ENCODE data around the gene LAPTM5.

LAPTM5 gene

DNA sequence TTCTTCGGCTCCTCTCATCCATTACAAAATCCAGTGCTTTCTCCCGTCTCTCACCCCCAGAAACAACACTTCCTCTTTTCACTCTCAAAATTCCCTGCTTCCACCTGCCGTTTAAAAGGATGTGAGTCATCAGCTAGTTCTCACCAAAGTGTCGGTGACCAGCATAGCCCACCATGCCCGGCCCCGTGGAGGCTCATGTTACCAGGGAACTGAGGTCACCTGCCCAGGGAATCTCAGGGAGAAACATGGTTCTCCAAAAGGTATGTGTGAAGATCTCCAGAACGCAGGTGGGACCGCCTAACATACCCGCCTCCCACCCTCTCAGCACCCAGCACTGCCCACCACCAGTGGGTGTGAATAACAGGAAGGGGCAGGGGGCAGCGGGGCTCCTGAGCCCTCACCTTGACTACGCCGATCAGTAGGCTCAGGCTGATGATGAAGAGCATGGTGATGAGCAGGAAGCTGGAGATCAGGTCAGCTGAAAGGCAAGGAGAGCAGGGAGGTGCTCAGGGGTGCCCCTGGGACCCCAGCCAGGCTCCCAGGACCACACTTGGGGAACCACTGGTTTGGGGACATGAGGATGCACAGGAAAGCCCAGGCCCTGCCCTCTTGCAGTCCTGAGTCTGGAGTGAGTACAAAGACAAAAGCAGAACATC is 16.2 kb downstream of the LAPTM5 start:
- no peak for DNase-seq

DNA sequence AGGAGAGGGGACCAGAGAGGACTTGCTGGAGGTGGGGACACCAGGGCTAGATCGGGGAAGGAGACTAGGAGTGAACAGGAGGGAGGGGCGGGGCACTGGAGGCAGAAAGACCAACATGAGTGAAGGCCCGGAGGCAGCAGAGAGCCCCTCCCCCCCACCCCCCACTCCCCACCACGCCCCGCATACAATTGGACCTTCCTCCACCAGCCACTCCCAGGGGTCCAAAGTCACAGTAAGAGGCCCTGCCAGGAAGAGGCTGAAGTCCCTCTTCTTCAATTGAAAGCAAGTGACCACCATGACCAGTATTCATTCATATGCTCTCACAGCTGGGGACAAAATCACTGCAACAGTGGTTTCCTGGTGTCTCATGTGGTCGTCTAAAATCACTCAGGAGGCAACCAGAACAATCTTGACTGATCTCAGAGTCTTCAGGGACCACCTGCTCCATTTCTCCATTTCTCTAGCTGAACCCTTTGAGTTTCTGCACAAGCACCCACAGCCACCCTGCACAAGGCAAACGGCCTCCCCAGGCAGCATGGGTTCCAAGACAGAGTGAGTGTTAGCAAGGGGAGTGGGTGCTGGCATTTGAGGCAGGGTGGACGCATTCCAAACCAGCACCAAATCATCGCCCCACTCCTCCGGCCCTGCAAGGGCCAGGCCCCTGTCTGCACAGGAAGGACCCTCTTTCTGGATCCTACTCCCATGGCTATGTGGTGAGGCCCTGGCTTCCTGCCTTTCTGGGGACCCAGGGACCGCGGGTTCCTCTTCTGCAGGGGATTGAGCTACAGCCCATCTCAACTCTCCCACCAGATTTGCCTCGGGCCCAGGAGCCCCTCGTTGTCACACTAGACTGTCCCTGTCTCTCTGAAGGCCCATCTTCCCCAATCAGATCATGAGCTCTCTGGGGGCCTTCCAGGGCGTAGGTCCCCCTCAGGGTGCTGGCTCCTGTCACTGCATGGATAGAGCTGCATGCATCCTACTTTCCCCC is 17.0 kb downstream of the LAPTM5 start:
- DNase-seq, result no peak

DNA sequence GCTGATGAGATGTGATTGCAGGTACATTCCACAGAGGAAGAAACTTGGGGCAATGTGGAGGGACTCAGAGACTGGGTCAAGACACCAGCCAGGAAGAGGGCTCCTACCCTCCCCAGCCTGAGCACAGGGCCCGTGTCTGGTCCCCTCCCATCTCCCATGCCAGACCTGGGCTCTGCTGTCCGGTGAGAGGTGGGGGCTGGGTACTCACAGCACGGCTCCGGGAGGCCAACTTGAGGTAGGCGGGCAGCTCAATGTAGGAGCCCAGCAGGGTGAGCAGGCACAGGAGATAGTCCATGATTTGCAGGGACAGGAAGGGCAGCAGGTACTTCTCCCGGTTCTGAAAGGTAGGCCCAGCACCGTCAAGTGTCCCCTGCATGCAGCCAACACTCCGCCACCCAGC is 18.0 kb downstream of the LAPTM5 start:
- no peak for DNase-seq

DNA sequence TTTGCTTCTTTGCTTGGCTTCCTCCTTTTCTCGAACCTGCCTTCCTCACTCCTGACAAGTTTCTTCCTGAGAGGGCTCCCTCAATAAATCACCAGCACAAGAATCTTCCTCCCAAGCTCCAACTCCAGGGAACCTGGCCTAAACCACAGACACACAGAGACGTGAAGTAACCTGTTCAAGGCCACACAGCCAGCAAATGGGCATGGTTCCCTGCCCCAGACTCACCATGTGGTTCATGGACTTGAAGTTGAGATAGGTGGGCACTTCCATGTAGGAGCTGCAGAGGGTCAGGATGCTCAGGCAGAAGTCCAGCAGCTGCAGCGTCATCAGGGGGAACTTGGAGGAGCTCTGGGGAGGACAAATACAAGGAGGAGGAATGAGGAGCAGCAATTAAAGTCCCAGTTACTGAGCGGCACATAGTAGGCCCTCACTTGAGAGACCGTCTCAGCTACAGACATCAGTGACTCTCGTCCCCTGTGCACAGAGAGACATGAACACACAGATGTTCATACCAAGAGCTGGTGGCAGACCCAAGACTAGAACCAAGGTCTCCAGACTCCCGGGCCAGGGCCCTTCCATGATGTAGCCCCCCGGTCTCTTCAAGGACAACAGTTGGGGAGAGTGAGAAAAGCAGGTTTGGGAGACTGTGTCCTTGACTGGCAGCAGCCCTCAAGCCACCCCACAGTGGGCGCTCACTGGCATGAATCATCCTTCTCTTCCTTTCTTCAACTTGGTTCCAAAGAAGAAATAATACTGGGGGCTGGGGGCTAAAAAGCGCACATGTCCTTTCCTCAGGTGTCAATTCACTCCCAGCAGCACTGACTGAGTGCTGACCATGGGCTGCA is 18.6 kb downstream of the LAPTM5 start:
- DNase-seq, result no peak

DNA sequence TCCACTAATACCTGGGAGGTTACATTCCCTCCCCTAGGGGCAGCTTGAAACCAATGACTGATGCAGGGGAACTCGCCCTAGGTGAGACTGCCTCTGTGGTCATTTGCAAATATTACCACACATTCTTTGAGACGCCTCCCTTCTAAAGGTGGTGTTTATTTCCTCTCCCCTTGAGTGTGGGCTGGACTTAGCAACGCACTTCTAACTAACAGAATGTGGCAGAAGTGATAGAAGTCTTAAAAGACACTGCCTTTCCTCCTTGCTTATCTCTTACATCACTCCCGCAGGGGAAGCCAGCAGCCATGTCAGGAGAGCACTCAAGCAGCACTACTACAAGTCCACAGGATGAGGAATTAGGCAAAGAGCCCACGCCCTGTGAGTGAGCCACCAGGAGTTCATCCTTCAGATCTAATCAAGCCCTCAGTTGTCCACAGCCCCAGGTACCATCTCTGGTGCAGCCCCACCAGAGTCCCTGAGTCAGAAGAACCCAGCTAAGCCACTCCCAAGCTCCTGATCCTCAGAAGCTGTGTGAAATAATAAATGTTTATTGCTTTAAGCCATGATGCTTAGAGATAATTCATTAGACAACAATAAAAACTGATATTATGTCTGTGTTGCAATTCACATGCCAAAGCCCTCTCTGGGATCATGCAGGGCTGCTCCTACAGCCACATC is 19.4 kb downstream of the LAPTM5 start:
- DNase-seq, result no peak

DNA sequence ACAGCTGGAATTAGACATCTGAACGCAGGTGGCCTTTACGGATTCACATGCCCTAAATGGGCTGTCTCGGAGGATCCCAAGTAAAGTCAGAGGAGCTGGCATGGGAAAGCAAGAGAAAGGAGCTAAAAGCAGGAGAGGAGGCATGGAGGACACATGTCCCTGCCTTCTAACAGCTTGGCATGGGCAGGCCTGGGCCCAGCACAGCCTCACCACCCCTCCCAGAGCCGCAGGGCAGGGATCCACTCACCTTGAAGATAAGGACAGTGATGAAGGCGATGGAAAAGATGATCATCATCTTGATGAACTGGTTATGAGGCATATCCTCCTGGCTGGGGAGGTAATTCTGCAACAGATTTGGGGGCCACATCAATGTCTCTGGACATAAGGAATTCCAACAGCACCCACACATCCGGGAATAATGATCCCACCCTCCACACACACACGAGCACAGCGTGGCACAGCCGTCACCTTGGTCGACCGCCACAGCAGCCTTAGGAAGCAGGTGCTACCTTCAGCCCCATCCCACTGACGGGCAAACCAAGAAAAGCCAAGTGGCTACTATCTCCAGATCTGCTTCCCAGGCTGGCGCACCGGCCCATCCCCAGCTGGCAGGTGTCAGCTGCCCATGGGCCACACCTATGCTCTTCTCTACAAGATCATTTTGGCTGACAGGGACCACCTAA is 20.1 kb downstream of the LAPTM5 start:
- DNase-seq, result no peak

DNA sequence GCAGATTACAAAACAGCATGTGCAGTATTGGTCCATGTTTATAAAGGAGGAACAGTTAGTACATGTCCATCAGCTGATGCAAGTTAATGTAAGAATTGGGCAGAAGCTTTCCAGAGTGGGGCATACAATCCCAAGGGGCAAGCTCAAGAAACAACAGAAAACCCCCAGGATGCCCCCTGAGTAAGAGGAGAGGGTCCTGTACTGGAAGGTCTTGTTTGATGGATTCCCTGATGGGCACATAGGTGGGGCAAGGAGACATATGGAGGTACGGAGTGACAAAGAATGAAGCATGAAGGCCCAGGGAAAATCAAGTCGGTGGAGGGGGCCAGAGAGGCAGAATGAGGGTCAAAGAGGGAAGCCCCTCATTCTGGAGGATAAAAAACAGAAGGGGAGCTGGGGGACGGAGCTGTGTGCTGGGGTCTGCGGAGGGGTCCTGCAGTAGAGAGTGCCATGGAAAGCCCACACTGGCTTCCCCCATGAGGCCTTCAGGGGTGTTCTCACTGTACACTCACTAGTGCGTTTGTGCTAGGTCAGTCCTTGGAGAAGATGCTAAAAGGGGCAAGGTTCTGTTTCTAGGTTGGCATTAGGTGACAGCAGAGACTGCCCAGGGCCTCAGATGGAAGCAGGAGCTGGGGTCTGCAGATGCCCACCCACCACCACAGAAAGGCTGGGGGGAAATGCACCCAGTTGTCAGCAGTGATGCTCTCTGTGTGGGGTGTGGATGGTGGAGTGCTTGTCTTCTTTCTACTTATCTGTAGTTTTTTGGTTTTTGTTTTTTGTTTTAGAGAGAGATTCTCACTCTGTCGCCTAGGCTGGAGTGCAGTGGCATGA is 21.7 kb downstream of the LAPTM5 start:
- no peak for DNase-seq

DNA sequence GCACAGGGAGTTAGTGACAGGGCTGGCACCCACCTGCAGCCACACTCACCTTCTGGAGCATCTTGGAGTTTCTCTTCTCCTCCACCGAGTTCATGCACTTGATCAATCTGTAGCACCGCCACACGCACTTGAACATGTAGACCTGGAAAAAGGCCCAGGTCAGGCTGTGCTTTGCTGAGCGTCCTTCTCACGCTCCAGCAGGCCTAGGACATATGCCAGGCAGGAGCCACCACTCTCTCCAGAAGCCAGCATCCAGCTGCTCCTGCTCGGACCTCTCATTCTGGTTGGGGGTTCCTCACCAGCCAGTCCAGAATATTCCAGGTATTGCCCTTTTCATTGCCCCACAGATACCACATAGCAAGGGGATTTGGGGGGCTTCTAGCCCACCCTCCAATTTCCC is 22.4 kb downstream of the LAPTM5 start:
- no peak for DNase-seq

DNA sequence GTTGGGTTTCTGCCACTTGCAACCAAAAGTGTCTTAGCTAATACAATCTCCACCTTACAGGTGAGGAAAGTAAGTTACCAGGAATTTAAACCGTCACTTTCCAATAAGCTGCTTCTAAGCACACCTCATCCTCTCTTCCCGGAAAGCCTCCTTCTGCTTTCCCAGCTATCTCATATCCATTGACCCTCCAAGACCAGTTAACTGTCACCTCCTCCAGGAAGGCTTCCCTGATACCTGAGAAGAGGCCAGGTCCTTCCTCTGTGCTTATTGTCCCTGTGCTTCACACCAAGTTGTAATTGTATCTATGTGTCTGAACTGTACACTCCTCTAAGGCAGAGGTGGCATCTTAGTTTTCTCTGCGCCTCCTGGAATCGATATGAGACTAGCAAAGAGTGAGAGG is 23.0 kb downstream of the LAPTM5 start:
- DNase-seq, result no peak

DNA sequence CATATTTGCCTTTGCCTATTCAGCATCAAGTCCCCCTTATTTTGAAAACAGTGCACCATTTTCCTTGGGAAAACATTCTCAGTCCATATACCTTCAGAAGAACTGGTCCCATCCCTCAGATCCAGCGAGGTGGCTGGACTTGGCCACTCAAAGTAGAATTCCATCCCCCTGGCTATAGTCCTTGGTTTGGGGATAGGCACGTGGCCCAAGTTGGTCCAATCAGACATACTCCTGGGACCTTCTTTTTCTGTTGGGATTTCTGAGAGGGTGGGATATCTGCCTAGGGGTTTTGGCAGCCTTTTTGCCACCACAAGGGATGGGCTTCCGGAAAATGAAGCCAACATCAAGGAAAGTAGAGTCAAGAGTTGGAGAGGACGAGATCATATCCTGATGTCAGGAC is 23.5 kb downstream of the LAPTM5 start:
- no peak for DNase-seq

DNA sequence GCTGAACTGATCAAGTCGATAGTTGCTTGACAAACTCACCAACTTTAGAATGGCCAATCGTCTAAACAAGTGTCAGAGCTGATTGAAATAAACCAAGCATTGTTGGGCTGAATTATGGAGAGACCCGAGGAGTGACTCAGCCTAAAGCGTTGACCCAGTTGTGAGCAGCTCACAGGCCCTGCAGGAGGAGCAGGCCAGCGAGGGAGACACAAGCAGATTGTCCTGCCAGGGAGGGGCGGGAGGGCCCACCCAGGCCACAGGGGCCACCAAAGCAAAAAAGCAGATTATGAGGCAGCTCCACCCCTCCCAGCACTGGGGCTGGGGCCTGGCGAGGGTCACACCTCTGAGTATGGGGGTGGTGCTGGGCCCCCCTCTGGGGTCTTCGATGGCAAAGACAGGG is 24.1 kb downstream of the LAPTM5 start:
- DNase-seq, result no peak

DNA sequence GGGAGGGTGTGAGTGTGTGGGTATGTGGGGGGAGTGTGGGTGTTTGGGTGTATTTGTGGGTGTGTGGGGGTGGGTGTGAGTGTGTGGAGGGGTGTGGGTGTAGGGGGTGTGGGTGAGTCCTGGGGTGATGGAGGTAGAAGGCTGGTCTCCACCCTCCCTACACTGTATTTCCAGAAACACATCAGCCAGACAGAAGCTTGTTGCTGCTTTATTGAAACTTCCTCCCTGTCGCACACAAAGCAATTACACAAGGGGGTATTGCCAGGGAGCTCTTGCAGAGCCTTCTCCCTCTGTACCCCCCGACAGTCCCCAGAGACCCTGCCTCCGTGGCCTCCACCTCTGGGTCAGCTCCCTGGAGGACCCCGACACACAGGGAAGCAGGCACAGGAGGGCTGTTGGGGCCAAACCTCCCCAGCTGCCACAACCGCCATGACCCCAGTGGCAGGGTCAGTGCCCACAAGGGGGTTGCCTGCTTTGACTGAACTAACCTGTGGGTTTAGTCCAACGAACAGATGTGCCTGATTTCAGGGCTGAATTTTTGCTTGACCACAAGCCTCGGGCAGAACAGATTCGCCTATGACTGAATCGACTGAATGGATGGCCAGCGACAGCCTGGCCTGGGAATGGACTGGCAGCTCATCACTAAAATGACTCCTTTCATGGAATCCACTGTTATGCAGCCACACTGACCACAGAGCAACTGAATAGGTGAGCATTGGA is 25.1 kb downstream of the LAPTM5 start:
- no peak for DNase-seq

DNA sequence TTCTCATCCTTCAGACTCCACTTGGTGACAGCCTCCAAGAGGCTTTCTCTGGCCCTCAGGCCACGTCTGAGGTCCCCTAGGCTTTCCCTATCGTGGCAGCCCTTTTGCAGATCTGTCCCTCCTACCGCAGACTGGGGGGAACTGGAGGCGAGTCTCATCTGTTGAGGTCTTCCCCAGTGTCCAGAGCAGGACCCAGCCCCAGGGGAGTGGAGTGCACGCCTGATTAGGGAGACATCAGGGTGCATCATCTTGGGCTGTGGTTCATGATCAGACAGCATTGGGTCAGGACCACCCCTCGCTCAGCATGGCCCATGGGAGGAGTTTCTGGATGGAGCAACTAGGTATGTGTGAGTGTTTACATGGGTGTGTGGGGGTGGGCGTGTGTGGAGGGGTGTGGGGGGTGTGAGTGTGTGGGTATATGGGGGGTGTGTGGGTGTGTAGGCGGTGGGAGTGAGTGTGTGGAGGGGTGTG is 25.7 kb downstream of the LAPTM5 start:
- no peak for DNase-seq

DNA sequence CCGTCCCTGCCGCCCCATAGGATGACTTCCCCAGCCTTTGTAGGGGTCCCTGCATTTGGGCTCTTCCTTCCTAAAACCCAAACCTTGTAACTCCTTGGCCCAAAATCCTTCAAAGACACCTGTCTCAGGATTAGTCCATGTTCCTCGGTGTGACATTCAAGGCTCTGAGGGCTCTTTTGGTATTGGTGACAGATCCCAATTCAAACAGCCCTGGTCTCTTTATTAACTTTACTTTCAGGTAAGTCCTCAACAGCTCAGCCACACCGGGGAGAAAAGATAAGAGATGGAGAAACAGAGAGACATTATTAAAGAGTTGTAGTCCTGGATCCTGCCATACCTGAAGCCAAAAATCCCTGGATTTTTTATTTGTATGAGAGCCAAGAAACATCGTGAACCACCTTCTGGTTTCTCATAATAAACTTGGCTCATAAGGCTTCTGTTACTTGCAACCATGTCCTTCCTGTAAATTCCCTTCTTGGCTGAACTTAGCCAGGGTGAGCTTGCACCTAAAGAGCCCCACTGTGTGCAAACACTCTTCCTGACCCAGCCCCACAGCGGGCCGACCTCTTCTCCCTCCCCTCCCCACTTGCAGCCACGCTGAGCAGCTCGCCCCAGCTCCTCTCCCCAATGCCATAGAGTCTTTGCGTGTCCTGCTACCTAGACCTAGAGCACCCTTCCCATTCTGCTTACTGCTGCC is 26.3 kb downstream of the LAPTM5 start:
- no peak for DNase-seq

DNA sequence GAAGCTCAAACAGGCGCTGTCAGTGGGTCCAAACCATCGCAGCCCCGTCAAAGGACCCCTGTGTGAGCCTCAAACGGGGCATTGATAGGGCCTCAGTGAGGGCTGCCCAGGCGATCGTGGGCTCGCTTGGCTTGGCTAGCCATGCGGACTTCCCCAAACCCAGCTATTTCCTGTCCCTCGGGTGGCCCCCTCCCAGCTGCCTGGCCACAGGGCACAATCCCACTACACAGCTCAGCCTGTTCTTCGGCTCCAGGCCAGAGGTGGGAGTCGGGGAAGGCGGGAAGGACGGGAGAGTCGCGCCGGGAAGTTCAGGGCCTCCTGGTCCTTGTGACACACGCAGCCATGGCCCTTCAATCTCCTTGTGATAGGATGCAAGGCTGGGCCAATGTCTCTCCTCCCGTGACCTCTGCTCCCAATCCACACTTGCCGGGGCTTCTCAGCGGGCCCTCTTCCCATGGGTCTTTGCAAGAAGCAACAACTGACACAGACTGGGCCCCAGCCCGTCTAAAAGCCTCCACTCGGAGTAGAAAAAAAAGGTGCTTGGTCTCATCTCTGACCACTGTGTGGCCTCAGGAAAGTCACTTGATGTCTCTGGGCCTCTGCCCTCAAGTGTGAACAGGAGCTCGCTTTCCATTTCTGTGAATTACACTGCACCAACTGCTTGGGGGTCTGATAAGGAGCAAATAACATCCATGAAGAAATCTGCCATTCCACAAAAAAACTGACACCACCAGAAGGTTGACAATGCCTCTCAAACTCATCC is 27.0 kb downstream of the LAPTM5 start:
- DNase-seq, result no peak

DNA sequence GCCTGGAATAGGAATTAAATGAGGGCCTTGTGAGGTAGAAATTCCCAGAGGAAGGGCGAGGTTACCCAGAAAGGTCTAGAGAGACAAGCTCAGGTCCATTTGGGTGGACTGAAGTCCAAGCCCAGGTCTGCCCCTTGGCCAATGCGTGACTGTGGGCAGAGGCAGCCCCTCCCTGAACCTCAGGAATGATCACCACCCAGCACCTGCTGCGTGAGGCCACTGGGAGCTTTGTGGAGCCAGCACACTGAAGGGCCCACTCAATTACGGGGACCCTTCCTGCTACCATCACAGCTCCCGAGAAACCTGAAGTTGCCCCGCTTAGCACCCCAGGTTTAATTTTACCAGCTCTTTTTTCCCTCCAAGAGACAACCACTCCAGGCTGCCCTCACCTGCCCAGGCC is 27.7 kb downstream of the LAPTM5 start:
- no peak for DNase-seq

DNA sequence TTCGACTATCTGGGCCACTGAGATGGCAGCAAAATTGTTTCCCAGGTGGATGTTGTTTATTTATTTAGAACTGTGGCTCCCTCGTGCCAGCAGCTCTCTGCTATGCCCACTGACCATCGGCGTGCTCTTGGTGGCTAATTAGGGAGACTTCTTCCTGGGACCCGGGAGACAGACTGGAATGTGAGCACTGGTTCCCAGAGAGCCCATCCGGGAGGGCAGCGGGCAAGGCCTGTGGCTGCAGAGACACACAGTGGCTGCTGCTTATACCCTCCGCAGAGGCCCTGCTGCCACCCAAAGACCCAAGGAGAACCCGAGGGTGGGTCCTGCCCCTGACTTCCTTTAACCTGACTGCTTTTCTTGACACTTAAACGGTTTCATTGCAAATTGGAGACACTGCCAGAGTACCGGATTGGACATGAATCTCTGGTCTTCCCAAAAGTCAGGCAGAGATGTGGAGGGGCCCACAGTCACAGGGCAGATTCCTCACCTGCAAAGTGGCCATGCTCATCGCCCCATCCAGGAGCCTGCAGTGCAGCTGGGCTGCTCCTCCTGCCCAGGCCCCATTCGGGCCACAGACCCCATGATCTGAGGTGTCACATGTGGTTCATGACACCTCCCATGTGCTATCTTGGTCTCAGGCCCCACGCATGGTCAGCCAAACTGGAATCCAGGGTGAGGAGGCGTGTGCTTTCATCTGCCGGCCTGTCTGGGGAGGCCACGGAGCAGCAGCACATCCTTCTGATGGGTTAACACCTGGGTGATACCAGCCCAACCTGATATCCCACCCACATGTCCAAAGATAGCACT is 28.5 kb downstream of the LAPTM5 start:
- no peak for DNase-seq

DNA sequence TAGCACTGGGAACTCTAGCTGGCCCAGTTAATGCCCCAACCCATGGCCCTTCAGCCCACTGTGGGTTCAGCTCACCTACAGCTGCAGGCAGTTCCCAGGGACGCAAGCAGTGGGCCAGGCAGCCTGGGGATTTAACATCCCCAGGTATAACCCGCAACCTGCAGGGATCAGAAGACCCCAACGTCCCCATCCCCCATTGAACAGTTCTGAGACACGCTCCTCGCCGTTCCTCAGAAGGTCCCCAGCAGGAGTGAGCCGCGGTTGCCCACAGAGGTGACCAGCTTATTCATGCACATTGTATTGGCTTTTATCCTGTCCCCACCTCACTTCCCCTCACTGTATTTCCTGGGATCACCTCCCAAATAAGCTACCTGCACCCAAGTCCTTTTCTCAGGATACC is 29.2 kb downstream of the LAPTM5 start:
- no peak for DNase-seq

All from NCI-H1105 (cell line).